HG03060 (cell line): ENCODE results near the gene UACA.
"Not testable (repeated sequence)": the region's sequence is repeated elsewhere in the genome, so short reads cannot be mapped to it uniquely, and the experiment has no call there.

Experiments used
- ATAC-seq: cut with Tn5 transposase; IDR thresholded peaks from one replicate; pipeline ENCODE4 v1.9.1; 2021; ENCODE audit warnings: low read depth, moderate number of reproducible peaks; ENCODE audit not compliant: unreplicated experiment

Gene UACA

DNA sequence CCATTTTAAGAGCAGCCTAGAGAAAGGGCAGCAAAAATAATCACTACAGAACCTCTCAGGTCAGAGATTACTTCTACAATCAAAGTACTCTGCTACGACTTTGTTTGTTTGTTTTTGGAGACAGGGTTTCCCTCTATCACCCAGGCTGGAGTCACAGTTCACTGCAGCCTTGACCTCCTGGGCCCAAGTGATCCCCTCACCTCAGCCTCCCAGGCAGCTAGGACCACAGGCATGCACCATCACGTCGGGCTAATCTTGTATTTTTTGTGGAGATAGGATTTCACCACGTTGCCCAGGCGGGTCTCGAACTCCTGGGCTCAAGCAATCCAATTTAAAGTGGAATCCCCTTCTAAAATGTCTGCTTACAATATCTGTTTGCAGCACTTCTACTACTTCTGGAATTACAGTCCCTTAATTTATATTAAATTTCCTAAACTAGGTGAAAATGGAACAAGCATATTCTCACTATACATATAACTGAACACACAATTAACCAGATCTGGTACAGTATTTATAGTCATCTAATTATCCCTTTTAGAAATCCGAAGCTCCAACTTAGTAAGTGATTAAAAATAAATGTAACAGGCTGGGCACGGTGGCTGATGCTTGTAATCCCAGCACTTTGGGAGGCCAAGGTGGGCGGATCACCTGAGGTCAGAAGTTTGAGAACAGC lies 4.4 kb downstream of the UACA start:
- ATAC-seq, result no peak

DNA sequence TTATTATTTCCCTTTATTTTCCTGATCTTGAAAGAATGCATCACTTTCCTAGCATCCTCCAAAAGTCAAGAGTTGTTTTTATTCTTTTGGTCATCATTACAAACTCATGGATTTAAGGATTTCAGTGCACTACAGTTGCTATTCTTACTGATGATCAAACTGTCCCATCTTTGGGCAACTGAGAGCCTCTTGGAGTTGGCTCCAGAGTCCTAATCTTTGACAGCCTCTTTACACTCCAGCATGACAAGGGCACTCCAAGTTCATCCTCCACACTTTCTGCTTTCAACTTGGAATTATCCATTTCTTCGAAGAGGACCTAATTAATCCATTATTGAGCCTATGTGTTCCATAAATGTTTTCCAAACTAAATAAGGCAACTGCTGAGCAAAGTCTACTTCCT lies 5.7 kb downstream of the UACA start:
- no peak for ATAC-seq

GRCh38 chr15:70754862-70755261 lies 8.5 kb downstream of the UACA start:
- ATAC-seq, result no peak

GRCh38 chr15:70753101-70753829 lies 10.1 kb downstream of the UACA start:
- no peak for ATAC-seq

DNA sequence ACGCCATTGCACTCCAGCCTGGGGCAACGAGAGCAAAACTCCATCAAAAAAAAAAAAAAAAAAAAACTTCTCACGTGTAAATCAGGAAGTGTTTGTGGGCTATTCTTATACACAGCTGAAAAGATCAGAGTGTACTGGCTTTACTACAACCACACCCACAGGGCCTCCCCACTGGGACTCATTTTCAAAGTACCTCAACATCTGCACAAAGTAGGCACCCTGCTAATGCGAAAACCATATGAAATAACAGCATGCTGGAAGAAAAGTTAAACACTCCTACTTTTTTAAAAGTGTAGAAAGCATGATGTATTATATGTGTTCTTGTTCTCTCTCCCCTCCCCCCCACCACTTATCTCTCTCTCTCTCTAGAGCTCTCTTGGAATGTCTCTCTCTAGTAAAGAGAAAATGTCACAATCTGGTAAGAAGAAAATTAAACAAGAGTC lies 11.1 kb downstream of the UACA start:
- no peak for ATAC-seq

DNA sequence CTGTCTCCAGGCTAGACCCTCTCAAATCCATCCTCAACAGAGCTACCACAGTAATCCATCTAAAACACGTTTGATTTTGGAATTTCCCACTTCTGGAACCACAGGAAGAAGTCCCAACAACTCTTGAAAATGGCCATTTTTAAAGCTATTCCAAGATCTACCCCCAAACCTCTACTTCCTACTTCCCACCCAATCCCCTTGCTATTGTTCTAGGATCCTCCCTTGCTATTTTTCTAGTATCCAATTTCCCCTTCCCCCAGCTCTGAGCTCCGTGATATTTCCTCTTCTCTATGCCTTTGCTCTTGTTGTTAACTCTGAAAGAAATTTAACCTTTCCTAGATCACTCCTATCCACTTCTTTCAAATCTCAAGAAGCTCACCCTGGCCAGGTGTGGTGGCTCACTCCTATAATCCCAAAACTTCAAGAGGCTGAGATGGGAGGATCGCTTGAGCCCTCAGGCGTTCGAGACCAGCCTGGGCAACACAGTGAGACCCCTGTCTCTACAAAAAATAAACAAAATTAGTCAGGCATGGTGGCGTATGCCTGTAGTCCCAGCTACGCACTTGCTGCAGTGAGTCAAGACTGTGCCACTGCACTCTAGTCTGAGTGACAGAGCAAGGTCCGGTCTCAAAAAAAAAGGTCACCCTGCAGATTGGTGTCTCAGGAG lies 13.0 kb downstream of the UACA start:
- no peak for ATAC-seq

DNA sequence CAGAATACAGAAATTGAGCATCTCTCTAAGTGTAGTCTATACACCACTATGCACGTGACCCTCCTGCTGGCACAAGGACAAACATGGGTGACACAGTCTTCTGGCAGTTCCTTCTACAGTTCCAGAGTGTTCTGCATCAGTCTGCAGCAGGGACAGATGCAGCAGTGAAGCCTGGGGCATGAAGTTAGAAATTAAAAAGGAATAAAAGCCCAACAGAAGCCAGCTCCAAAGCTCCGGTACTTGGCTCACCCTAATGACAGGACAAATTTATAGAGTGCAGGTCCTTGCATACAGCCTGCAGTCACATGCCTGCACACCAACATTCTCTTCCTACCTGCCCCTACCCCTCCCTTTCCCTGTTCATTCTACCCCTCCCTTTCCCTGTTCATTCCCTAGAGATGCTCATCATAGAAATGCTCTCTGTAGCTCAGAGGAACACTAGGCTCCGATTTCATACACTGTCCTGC lies 15.0 kb downstream of the UACA start:
- no peak for ATAC-seq

- ATAC-seq, result not testable (repeated sequence)
Observed at GRCh38 chr15:70746598-70746997, 16.8 kb downstream of the UACA start.

- ATAC-seq, result no peak
Observed at GRCh38 chr15:70742928-70743327, 20.4 kb downstream of the UACA start.

- no peak for ATAC-seq
Observed at GRCh38 chr15:70741677-70742293, 21.6 kb downstream of the UACA start.

GRCh38 chr15:70741107-70741531 lies 22.2 kb downstream of the UACA start:
- no peak for ATAC-seq

- not testable (repeated sequence) for ATAC-seq
Observed at GRCh38 chr15:70735040-70735439, 28.3 kb downstream of the UACA start.

- no peak for ATAC-seq
Observed at GRCh38 chr15:70729164-70729563, 34.2 kb downstream of the UACA start.

DNA sequence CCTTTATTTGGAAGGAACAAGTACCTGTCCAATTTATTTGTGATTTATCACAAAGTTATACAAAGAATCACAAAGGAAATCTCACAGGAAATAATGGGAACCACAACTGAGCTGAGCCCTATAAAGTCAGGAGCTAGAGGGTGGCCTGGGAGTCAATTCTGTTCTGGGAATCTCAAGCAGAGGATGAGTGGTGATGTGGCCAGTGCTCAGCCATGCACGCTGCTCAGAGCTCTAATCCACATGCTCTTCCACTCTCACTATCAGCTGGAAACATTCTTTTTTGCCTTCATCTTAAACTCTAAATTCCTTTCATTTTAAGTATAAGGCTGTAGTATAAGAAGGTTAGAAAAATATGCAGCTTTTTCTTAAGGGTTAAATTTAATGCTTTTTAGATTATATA lies 36.6 kb downstream of the UACA start:
- ATAC-seq, result no peak

- ATAC-seq, result no peak
Observed at GRCh38 chr15:70723927-70724326, 39.4 kb downstream of the UACA start.

DNA sequence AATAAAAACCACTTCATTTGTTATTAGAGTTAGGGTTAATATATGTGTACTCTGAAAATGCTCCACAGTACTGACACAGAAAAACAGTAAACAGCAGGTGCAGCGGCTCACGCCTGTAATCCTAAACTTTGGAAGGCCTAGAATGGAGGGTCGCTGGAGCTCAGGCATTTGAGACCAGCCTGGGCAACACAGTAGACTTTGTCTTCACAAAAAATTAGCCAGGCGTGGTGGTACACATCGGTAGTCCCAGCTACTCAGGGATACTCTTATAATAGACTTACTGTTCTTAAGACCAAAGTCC lies 40.3 kb downstream of the UACA start:
- no peak for ATAC-seq

DNA sequence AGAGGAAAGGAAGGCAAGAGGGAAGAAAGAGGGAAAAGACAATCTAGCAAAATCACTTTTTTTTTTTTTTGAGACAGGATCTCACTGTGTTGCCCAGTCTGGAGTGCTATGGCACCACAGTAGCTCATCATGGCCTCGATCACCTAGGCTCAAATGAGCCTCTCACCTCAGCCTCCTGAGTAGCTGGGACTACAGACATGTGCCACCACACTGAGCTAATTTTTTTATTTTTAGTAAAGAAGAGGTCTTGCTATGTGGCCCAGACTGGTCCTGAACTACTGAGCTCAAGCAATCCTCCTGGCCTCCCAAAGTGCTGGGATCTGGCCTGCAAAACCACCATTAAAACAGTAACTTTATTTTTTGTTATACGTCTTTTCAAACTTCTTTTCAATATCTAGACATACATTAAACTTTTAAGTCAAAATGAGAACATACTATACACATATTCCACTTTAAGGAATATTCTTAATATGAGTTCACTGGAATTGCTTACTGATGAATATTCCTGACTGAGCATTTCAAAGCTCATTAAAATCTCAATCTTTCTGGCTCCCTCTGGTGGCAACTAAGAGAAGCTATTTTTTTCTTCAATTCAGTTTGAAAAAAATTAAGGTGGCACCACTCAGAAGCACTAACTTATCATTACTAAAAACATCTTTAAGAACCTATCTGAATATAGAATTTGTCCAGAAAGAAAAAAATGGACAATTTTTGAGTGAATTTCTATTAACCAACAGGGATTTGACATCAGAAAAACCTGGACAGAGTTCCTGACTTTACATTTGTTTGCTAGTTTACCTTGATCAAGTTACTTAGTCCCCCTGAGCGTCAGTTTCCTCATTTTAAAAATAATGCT lies 40.9 kb downstream of the UACA start:
- no peak for ATAC-seq

- ATAC-seq, result no peak
Observed at GRCh38 chr15:70720228-70721016, 42.9 kb downstream of the UACA start.

- no peak for ATAC-seq
Observed at GRCh38 chr15:70717237-70717793, 46.0 kb downstream of the UACA start.
